Forelimb muscle (tissue), 1 donor: ENCODE data around the gene APC. TPM values are rescaled to one million over a fixed set of nuclear protein-coding genes. Genes with fewer than 3 reads are reported as not detected.

Source experiments
- polyA plus RNA-seq: library from polyadenylated mRNA; unstranded; fragments of 120-200 nt; gene quantifications from one replicate; pipeline ENCODE4 v1.2.1, GENCODE V29; 2013; ENCODE audit not compliant: insufficient read length

The APC gene
- polyA plus RNA-seq, 1 donor = 24.4 TPM

Other genes with a start within 250 kb of the APC start
- gene SRP19, start 123.4 kb downstream of the APC start, polyA plus RNA-seq = 58.5 TPM
- 64.6 TPM for gene REEP5, start 184.3 kb downstream of the APC start, polyA plus RNA-seq
- gene DCP2, start 238.9 kb downstream of the APC start, polyA plus RNA-seq = 23.4 TPM